DMS 273 (cell line): Measurements from ENCODE around the gene PRSS38.

Experiments
- DNase-seq: peaks from one replicate; lab custom pipeline; 2025; ENCODE audit not compliant: unreplicated experiment; lab: John Stamatoyannopoulos, UW

Gene PRSS38

DNA sequence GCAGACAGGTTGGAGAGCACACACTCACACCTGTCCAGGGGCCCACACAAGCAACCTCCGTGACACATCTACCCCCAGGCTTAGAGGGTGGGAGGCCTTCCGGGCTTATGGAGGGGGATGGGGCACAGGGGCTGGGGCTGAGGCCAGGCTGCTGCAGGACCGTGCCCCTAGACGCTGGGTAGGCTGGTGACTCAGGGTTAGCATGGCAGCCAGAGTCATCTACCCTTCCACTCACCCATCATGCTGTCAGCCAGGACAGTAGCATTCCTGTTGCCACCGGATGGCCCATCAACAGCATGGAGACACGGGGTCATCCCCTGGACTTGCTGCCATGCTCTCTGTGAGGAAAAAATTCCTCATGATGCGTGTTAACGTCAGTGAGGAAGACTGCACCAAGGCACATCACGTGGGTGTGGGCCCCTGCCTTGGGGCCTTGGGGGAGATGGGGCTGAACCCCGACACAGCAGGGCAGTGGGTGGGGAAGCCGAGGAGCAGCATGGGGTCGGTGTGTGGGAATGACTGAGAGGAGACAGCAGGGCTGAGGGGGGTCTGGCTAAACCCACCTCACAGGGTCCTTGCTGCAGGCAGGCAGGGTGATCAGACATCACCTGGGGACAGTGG, 79.5 kb downstream of the PRSS38 start:
- DNase-seq, result no peak
